ENCODE measurements around the gene TNFAIP8L1.

TNFAIP8L1 gene

GRCh38 chr19:4638828-4639530, at the start of gene TNFAIP8L1:
TSS of gene TNFAIP8L1 (plus strand) at chr19:4639516. CDS start at chr19:4651870, 12,354 bp downstream.
- in situ Hi-C loops (cut with HindIII; ENCODE audit: low sequenced_read_pairs): no loop called here
- TF ChIP-seq CTCF (IDR thresholded peaks at IDR 0.05; ENCODE audit: low read depth, low read length, missing control alignments): no peak
- H3K4me3 ChIP-seq (ENCODE audit: low read depth, low read length): peak within 1 kb of the TSS; percentile 73
- DNase-seq (ENCODE audit: low read depth): peak; percentile 80

- peak; percentile 30 for TF ChIP-seq CTCF (IDR thresholded peaks at IDR 0.05; ENCODE audit: low read depth, low read length, missing control alignments)
- in situ Hi-C loops (cut with HindIII; ENCODE audit: low sequenced_read_pairs): no loop called here
- no peak overlapping the region for H3K4me3 ChIP-seq (ENCODE audit: low read depth, low read length)
- DNase-seq (ENCODE audit: low read depth): no peak
Measured at GRCh38 chr19:4589579-4590410, 49.5 kb upstream of the TNFAIP8L1 start.

- DNase-seq (ENCODE audit: low read depth): no peak
- in situ Hi-C loops (cut with HindIII; ENCODE audit: low sequenced_read_pairs): no loop called here
- H3K4me3 ChIP-seq (ENCODE audit: low read depth, low read length): no peak overlapping the region
- TF ChIP-seq CTCF (IDR thresholded peaks at IDR 0.05; ENCODE audit: low read depth, low read length, missing control alignments): no peak
Measured at GRCh38 chr19:4590559-4590958, 48.8 kb upstream of the TNFAIP8L1 start.

GRCh38 chr19:4591320-4591719, 48.0 kb upstream of the TNFAIP8L1 start:
- no peak for DNase-seq (ENCODE audit: low read depth)
- in situ Hi-C loops (cut with HindIII; ENCODE audit: low sequenced_read_pairs): no loop called here
- TF ChIP-seq CTCF (IDR thresholded peaks at IDR 0.05; ENCODE audit: low read depth, low read length, missing control alignments): no peak
- H3K4me3 ChIP-seq (ENCODE audit: low read depth, low read length): no peak overlapping the region

- DNase-seq (ENCODE audit: low read depth): no peak
- no peak overlapping the region for H3K4me3 ChIP-seq (ENCODE audit: low read depth, low read length)
- no peak for TF ChIP-seq CTCF (IDR thresholded peaks at IDR 0.05; ENCODE audit: low read depth, low read length, missing control alignments)
- in situ Hi-C loops (cut with HindIII; ENCODE audit: low sequenced_read_pairs): no loop called here
Measured at GRCh38 chr19:4592445-4592844, 46.9 kb upstream of the TNFAIP8L1 start.

GRCh38 chr19:4593409-4593851, 45.9 kb upstream of the TNFAIP8L1 start:
- no peak for DNase-seq (ENCODE audit: low read depth)
- H3K4me3 ChIP-seq (ENCODE audit: low read depth, low read length): no peak overlapping the region
- in situ Hi-C loops (cut with HindIII; ENCODE audit: low sequenced_read_pairs): no loop called here
- no peak for TF ChIP-seq CTCF (IDR thresholded peaks at IDR 0.05; ENCODE audit: low read depth, low read length, missing control alignments)
